Measurements from ENCODE around the gene XG.
A peak's percentile ranks its signal among the peaks of the same experiment; 100 is the strongest.
"Not testable (repeated sequence)": the region's sequence is repeated elsewhere in the genome, so short reads cannot be mapped to it uniquely, and the experiment has no call there.

Gene XG

GRCh38 chrX:2751874-2752300 is at the start of gene XG:
TSS of gene XG (plus strand) at chrX:2752040. CDS start at chrX:2752275, 235 bp downstream.
- not testable (repeated sequence) for DNase-seq

DNA sequence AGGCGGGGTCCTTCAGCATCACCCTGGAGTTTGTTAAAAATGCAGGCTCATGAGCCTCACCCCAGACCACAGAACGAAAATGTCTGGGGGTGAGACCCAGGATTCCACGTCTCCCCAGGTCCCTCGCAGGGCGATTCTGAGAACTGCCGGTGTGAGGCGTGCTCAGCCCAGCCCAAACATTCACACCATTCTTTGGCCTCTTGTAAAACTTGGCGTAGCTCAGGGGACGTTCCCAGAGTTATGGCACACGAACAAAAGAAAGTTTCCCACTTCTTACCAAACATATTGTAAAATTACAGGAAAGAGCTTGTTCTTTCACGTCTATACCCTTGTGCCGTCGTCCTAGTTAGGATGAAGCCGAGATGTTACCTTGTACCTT is 47.9 kb upstream of the XG start:
- DNase-seq, result no peak

DNA sequence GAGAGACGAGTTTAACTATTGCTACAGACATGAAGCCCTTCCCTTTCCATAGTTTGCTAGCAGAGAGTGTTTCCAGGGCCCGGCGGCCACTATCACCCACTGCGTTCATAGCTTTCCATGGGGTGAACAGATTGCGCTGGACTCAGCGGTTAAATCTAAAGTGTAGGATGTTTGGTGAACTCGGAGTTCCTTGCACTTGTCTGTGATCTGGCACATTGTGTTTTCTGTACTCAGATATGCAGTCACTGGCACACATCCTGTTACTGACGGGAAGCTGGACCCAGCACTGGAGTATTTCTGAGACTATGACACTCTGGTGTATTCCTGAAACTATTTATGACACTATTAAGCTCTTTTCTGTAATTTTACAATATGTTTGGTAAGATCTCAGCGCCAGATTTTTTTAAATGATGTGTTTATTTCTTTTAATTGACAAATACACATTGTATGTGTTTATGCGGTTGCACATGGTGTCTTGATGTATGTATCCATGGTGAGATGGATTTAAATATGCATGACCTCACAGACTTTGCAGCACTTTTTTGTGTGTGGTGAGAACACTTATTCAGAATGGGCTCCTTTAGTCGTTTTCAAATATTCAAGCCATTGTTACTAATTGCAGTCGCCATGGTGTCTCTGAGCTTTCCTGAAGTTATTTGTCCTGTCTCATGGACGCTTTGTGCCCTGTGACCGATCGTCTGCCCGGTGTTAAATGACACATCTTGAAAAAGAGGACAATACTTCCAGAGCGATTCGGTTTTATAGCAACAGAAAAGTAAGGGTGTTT is 46.6 kb upstream of the XG start:
- DNase-seq, result no peak

GRCh38 chrX:2707334-2707760 is 44.5 kb upstream of the XG start:
- peak; percentile 47 to 52 for DNase-seq

GRCh38 chrX:2708021-2708420 is 43.8 kb upstream of the XG start:
- DNase-seq, result no peak

DNA sequence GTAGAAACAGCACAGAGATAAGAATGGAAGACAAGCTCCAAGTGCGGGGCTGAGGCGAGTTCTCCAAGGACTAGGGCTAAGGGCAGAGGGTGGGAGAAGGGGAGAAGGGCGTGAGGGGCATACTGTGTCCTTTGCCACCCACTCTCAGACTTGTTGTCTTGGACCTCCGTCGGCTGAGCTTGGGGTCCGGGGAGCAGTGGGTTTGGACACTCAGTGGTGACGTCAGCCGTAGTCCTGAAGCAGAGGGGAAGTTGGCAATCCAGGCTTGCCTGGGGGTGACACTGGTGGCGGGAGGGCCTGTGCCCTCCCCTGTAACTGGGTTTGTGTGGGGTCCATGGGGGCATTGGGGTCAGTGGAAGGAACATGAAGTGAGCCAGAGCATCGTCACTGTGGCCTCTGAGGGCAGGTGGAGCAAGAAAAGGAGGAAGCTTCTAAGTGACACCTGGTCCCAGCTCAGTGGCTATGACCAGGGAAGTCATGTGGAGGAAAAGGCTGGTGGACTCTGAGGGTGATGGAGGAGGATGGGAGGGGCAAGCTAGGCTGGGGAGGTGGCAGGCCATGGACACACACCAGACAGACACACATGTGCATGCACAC is 43.1 kb upstream of the XG start:
- no peak for DNase-seq

GRCh38 chrX:2709556-2709955 is 42.3 kb upstream of the XG start:
- DNase-seq, result no peak

DNA sequence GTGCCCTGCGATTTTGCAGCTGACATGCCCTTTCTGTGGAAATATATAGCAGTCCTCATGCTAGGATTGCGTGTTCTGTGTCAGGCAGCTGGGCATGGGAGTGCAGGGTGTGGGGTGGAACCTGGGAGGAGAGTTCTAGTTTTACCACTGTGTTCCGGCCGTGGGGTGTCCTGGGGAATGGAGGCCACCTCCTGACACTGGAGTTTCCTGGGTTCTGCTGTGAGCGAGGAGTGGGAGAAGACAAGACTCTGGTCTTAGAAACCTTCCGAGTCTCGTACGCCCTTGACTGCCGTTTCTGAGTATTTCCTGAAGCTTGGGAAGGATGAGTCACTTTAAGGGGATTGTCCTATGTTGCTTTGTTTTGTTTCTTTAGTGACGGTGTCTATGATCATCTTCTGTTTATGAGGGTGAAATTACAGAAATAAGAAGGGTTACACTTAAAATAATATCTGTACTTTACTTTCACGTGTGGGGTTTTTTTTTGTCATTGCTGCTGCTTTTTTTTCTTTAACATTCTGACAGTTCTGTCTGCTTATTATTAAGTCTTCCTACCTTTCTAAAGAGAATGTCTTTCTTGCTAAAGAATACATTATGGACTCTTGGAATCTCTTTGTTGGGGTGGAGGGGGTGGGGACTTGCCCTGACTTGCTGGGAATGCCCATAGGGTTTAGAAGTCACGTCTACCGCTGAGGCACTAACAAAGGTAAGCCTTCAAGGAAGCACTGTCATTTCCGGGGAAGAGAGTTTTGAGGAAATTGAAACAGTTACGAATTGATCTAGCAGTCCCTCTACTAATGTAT is 41.6 kb upstream of the XG start:
- DNase-seq, result peak in 1 of 2 donors; percentile 55

DNA sequence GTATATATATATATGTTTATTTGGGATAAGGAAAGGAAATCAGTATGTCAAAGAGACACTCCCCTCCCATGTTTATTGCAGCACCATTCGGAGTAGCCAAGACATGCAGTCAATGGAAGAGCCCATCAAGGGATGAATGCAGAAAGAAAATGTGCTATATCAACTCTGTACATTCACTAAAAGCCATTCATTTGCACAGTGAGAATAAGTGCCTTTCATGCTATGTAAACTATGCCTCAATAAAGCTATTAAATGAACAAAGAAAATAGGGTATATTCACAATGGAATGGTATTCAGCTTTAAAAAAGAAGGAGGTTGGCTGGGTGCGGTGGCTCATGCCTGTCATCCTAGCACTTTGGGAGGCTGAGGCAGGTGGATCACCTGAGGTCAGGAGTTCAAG is 40.4 kb upstream of the XG start:
- DNase-seq, result no peak

DNA sequence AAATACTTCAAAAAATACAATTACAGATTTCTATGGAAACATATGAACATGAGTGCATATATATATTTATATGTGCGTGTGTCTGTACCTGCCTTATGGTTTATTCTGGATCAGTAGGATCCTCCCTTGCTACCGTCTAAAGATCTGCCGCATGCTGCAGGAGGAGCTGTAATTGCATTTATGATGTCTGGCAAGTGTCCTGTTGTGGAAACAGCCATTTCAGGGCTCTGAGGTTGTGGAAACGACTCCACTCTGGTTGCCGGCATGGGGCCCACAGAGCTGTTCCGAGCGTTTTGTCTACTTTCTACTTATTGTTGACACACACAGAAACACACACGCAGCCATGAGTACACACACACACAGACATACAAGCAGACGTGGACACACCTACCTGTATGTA is 39.4 kb upstream of the XG start:
- DNase-seq, result no peak

- no peak for DNase-seq
These were observed 38.7 kb upstream of the XG start for GRCh38 chrX:2712890-2713840.

DNA sequence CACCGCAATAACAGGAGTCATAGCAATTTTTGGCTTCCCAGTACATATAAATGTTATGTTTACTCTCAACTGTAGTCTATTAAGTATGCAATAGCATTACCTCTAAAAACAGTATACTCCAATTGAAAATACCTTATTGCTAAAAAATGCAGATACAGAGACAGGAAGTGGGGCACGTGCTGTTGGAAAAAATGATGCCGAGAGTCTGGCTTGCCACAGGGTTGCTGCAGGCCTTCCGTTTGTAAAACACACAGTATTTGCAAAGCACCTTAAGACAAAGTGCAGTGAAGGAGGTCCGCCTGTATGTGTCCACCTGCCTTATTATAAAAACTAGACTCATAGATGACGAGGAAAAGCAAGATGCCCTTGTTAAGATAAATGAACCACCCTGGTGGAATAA is 37.3 kb upstream of the XG start:
- DNase-seq, result no peak

- no peak for DNase-seq
These were observed 36.7 kb upstream of the XG start for GRCh38 chrX:2715066-2715600.

- no peak for DNase-seq
These were observed 34.5 kb upstream of the XG start for GRCh38 chrX:2717312-2717711.

DNA sequence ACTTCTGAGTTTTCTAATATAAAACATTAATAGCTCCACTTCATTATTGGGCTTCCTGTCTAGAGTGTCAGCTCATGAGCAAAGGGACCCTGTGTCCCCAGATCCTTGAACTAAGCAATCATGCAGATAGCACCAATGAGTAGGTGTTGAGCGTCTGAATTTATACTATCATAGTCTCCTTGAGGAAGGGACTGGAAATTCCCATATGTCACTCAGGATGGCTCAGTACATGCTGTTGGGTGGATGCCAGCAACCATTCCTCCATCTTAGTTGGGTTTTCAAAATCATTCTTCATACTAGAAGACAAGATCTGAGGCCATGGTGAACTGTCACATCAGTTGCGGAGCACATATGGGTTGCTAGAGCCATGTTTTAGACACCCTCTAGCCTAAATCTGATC is 33.0 kb upstream of the XG start:
- no peak for DNase-seq

GRCh38 chrX:2719774-2720447 is 31.9 kb upstream of the XG start:
- no peak for DNase-seq

DNA sequence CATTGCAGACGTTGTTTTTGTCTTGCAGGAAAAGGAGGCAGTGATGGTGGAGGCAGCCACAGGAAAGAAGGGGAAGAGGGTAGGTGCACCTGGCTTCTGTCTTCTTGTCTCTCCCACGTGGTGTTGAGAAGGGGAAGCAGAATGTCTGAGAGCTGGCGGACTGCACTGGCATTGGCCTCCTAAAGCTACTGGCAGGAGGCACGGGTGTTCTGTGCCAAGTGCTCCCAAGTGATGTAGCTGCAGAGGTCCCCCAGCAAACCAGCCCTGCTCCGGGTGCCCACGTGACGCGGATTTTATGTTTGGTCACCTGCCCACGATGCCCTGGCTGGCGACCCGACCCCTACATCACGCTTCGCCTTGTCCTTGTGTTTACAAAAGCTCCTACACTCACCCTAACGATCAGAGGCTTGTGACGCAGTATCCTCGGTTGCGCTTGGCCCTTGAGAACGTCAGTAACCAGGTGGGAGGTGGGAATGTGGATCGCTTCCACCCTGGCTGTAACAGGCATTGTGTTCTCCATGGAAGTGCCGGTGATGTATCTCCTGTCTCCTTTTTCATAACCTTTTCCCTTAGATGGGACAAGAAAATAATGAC is 28.5 kb upstream of the XG start:
- no peak for DNase-seq

GRCh38 chrX:2727264-2727663 is 24.6 kb upstream of the XG start:
- not testable (repeated sequence) for DNase-seq

DNA sequence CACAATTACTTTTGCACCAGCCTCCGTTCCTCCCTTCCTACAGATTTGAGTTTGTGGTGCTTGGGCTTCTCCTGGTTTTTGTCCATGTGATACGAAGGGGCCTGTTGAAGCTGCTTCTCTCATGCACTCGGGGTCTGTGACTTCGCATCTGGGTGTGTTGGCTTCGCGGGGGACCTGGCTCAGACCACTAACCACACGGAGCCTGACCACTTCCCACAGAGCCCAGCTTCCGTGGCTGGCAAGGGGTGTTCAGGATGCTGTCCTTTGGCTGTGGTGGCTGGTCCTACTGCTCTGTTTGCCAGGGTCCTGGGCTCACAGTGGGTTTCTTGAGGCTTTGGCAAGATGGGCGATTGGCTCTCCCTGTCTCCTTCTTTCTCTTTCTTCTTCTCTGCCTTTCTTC is 19.8 kb upstream of the XG start:
- DNase-seq, result no peak

- DNase-seq, result no peak
These were observed 19.2 kb upstream of the XG start for GRCh38 chrX:2732649-2733048.

DNA sequence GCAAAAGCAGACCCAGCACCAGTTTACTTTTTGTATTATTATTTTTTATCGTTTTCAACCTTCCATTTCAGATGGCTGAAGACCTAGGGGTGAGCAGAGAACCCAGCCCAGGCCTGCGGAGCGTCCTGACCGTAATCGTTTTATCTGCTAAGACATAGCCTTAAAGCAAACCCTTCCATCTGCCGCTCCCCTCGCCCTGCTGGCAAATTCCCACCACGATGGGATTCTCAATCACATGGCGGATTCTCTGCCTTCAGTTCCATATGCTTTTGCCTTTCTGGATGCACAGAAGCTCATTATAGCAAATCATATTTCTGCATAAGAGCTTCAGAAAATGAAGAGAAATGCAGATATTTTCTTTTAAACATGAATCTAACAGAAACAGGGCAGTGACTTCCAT is 18.6 kb upstream of the XG start:
- DNase-seq, result no peak

Data from stimulated activated CD4-positive, alpha-beta T cell treated with anti-CD3 and anti-CD28 coated beads, Interleukin-2, amount 100 ng/mL, for 48 hours (primary cell).